ENCODE results near the gene CORIN.
"Not testable (repeated sequence)": the region's sequence is repeated elsewhere in the genome, so short reads cannot be mapped to it uniquely, and the experiment has no call there.

The CORIN gene

DNA sequence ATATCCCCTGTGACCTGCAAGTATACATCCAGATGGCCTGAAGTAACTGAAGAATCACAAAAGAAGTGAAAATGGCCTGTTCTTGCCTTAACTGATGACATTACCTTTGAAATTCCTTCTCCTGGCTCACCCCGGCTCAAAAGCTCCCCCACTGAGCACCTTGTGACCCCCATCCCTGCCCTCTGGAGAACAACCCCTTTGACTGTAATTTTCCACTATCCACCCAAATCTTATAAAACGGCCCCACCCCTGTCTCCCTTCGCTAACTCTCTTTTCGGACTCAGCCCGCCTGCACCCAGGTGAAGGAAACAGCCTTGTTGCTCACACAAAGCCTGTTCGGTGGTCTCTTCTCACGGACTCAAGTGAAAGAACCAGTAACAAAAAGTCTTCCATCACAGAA is 69.9 kb downstream of the CORIN start:
- not testable (repeated sequence) for DNase-seq

DNA sequence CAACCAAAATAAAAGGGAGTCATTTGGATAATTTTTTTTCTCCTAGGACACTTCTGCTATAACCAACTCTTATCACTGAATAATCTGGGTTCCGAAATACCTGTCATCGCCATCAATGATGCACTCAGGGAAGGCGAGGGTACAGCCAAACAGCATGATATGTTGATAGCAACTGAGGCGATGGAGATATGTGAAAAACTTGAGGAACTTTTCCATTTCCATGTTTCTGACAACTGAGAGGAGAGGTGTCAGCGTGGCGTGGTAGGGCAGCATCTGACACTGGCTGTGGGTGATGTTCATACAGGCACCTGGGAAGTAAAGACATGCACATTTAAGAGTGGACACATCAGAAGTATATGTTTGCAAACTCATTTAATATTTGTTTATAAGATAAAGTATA is 74.6 kb downstream of the CORIN start:
- DNase-seq: no peak

DNA sequence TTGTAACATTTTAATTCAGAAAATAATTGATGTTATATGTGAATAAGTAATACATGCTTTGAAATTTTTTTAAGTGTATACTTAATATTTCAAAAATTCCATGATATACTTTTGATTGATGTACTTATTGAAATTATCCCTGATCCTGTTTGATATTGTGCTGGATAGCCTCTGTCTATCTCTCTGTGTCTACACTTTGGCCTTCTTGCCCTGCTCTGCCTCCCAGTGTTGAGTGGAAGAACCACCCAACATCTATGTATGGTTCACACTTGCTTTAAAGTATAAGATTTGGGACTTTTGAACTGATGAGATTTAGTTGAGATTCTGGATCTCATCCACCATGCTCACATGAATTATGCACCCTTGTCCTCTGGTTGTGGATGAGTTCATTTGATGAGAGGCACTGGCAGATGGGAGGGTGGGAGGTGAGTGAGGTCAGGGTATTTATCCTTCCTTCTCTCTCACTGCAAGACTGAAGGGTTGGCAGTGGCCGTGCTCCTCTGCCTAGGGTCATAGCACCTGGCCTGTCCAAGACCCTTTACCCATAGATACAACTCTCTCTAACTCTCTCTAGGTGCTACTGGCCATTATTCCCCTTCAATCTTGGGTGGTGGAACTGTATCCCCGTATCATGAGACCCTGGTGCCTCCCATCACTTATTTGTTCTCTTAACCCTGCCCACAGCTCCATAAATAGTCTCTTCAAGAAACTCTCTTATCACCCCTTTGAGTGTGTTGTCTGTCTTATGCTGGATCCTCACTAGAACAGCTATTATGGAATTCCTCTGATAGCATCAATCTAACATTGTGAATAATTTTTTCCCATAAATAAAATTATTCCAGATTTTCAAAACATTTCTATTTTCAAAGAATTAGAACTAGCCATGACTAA is 75.2 kb downstream of the CORIN start:
- no peak for DNase-seq

DNA sequence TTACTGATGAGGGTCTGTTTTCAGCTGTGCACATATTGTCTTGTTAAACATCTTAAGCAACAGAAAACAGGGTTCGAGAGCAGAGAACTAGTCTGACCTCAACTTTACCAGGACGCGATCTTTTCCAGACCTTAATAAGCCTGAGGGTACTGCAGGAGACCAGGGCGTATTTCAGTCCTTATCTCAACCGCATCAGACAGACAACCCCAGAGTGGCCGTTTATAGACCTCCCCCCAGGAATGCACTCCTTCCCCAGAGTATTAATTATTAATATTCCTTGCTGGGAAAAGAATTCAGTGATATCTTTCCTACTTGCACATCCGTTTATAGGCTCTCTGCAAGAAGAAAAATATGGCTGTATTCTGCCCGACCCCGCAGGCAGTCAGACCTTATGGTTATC is 84.6 kb downstream of the CORIN start:
- not testable (repeated sequence) for DNase-seq

DNA sequence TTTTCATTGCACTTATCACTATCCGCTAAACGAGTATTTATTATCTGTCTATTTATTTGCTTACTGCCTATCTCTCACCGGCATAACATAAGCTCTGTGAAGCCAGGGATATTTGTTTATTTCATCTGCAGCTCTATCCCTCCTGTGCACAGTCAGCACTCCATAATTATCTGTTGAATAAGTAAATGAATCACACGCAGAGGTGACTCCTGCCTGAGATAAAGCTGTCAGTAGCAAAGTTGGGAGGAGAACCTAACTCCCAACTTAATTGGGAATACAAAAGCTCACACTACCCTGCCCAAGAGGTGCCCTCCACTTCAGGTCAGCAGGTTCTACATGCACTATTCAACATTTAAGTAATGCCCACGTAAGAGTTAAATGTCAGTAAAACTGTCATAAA is 85.7 kb downstream of the CORIN start:
- DNase-seq: no peak

DNA sequence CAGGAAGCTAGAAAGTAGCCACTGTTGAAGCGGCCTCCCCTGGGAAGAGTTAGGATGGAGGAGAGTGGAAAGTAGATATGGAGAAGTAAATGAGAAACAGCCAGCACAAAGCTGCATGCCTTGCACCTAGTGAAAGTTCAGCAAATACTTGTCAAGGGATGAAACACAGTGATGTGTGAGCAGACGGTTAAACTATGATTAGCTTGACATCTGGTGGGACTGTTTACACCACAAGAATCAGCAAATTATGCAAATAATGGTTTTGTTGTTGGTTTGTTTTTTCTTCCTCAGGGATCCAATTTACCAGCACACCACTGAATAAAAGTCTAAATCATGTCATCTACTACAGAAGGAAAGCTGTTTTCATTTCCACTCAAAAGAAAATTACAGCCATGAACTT is 87.1 kb downstream of the CORIN start:
- DNase-seq: no peak

DNA sequence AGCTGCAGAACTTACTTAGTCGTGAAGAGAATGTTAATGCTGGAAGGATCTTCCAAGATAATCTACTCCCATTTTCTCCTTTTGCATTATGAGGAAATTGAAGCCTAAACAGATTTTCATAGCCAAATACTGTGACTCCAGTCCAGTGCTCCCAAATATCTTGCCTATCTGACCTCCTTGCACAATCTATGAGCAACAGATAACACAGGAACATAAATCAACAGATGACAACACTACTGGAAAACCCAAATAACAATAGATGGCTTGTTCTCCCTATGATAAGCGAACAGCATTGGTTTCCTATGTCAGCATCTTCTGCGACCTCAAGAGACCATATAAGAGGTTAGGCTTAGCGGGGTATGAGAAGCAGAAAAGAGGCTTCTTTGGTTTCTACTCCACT is 88.0 kb downstream of the CORIN start:
- DNase-seq: no peak

DNA sequence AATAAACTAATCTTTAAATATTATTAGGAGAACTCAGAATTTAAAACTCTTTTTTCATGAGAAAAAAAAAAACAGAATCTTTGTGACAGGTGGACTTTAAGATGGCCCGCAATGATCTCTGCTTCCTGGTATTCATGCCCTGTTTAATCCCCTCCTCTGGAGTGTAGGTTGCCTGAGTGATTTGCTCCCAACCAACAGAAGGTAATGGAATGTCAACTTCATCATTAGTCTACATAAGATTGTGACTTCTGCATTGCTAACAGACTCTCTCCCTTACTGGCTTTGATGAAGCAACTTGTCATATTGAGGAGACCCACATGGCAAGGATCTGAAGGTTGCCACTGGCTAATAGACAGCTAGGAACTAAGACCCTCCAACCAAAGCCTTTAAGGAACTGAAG is 88.8 kb downstream of the CORIN start:
- no peak for DNase-seq

DNA sequence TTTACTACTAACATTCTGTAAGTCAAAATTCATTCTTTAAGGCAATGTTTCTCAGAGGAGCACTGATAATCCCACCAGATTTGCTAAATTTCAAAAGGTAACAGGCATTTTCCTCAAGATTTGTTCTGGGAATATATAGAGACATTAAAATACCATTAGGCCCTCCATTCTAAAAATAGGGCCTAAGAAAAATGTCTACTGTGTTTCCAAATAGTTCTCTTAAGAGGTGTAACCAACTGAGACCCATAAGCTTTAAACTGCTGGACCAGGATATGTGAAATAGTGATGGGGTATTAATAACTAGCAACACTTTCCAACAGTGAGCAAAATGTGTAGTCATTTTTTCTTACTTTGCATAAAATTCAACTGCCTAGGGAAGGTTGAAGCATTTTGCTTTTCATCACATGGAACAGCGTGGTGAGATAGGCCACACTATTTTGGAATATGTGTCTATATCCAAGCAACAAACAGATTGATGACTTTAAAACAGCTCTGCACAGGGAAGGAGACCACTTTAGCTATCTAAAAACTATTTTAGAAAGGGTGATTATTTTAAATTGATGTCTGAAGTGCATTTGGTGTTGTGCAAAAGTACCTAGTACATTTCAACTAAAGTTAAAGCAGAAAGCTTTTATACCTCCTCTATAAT is 89.9 kb downstream of the CORIN start:
- no peak for DNase-seq

DNA sequence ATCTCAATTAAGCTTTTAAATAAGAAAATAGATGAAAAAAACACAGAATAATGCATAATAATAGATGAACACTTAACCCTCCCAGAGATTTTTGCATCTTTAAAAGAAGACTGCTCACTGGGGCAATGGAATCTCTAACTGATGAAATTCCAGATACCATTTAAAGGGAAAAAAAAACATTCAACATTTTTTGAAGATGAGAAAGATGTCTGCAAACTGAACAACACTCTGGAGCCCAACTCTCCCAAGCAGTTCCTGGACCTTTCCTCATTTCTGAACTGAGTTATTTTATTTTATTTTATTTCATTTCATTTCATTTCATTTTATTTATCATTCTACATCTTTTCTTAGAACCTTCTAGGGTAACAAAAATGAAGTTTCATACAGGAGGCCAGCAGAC is 90.7 kb downstream of the CORIN start:
- DNase-seq: no peak

DNA sequence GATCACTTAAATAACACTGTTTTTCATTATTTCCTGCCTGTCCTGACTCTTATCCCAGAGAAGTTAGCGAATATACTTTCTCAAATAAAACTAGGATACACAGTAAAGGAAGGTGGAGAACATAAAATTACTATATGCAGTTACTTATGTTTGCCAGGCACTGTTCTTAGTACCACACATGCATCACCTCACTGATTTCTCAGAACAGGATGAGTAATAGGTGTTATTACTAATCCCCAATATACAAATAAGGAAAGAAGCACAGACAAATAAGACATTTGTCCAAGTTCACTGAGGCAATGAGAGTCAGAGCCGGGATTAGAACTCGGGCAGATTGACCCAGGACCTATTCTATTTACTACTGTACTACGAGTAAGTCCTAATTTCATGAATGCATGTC is 91.7 kb downstream of the CORIN start:
- DNase-seq: no peak

DNA sequence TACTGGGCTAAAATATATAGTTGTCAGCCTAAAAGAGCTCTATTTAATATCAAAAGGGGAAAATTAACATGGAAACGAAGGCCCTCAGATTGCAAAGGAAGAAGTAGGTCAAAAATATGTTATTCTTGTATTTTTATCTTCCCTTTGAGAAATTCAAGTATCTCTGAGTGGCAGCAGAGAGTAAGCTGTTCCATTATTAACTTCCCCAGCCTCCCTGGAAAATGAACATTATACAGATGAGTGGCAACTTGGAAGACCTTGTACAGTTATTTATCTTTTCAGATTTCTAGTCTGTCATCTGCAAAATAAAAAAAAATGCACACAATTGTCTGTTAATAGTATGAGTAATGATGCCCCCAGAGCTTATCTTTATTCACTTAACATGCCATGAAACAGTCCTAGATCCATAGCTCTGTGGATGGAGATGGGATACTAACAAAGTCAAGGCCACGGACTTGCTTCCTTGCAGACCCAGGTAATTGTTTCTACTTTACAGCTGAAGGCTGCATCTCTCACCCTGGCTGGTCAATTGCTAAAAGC is 93.0 kb downstream of the CORIN start:
- no peak for DNase-seq

DNA sequence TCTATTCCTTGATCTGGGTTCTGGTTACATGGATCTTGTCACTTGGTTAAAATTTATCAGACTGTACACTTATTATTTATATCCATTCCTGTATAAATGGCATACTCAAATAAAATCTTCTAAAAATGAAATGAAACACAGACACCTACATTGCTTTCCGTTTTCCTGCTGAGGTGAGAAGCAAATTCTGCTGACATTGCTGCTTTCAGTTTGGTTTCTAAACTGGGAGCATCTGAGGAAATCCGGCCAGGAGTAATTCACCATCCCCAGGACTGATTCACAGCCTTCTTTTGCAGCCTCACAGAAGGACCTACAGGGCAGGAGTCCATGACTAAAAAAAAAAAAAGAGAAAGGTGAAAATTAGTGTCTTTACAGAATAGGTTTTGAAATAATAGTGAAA is 93.6 kb downstream of the CORIN start:
- no peak for DNase-seq

DNA sequence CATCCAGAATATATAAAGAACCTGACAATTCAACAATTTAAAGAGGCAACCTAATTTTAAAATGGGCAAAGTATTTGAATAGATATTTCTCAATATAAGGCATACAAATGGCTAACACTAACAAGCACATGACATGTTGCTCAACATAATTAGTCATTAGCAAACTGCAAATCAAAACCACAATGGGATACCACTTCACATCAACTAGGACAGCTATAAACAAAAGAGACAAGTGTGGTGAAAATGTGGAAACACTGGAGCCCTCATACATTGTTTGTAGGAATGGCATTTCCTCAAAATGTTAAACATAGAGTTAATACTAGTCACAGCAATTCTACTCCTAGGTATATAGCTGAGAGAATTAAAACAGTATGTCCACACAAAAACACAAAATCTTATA is 96.7 kb downstream of the CORIN start:
- DNase-seq: no peak

DNA sequence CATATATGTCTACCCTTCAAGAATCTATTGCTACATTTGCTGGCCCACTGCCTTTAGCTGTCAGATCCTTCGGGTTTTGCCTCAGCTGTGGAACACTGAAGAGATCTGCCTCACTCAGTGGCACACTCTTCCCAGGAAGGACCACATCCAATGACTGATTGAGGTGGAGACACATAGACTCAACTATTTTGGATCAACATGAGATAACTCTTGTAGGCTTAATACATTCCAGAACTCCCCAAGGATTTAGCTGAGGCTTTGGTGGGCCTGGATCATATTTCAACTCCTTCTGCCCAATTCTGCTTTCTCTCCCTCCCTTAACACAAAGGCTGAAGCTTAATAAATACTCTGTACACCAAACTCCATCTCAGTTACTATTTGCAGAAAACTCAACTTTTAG is 100.5 kb downstream of the CORIN start:
- DNase-seq: no peak

DNA sequence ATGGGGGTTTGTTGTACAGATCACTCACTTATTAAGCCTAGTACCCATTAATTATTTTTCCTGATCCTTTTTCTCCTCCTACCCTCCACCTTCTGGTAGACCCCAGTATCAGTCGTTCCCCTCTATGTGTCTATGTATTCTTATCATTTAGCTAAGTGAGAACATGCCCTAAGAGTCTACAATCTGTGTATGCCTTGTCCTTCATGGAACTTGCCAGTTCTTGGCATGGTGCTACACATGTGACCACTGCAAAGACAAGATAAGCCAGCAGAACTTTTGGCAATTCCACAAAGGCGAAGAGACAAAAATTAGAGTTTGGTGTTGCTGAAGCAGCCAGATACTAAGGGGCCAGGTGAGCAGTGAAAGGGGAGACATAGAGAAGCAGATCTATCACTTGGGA is 101.3 kb downstream of the CORIN start:
- DNase-seq: no peak

DNA sequence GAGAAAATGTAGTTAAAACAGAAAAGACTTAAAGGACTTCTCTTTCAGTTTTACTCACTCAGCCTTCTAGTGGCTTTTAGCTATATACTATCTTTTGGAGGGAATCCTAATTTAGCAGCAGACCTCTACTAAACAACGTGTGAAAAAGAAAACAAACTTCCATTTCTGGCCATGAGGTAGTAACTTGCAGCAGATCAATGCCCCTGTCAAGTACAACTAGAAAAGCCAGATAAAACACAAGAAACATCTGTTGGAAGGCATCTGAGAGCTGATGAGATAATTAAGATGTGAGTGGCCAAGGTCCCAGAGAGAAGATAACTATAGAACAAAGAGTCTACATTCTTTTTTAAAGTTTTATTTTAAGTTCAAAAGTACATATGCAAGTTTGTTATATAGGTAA is 101.7 kb downstream of the CORIN start:
- DNase-seq: no peak

DNA sequence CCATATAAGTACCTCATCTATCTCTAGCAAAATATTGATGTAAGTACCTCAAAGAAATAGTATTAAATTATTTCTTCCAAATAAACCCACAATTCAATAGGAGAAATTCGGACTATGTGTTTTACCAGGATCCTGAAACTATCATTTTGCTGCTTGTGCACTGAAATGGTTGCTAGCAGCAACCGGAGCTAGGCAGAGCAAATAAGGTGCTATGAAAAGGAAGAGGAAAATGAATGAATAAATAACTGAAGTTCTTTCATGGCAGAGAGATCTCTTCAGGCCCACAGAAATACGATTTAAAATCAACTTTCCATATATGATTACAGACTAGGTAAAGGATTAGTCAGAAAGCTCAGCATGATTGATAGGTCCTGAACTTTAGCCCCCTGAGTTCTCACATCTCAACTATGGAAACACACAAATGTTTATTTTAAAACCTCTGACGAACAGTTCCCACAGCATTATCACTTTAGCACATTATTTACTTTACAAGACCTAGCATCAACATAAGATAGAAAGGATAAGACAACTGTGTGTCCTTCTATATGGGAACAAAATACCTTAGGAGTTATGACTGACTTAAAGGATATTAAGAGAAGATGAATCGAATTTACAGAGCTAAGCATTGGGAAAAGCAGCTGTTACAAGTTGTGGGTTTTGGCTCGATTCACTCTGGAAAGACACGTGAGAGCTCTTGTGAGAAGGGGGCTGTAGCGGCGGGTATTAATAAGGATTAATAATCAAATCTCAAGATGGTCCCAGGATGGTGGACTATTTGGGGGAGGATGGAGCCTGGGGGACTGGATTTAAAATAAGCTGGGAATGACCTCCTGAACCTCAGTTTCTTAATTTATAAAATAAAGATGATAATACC is 104.3 kb downstream of the CORIN start:
- no peak for DNase-seq

DNA sequence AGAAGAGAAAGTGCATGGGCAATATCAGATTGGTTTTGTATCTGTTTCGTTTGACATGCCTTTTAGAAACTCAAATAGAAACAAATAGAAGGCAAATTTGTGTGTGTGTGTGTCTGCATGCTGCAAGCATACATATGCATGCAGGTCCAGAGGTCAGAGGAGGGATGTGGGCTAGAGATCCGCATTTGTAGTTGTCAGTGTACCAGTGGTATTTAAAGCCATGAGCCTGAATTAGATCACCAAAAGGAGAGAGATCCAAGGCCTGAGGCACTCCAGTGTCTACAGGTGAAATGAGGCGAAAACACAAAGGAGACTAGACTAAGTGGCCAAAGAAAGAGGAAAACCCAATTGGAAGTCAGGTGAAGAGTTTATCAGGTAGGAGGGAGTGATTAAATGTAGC is 106.7 kb downstream of the CORIN start:
- DNase-seq: no peak

DNA sequence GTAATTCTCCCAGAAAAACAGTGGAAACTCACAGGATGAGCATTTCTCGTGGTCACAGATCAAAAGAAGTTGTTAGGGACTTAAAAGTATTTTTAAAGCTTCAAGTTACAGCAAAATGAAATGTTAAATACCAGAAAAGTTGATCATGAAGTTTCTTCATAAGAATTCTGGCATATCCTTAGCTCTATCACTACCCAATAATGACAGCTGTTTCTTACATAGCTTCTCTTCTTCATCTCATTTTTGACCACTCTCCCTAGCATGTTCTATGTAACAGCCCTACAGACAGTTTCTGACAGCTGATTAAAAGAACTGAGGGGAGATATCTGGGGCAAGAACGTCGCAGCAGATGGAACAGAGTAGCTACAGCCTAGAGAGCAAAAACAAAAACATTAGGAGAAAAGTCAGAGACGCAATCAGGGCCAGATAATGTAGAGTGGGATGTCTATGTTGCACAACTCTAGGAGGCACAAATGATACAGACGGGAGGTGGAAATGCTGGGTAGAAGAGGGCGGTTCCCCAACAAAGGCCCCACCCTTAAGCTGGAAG is 108.7 kb downstream of the CORIN start:
- DNase-seq: no peak

DNA sequence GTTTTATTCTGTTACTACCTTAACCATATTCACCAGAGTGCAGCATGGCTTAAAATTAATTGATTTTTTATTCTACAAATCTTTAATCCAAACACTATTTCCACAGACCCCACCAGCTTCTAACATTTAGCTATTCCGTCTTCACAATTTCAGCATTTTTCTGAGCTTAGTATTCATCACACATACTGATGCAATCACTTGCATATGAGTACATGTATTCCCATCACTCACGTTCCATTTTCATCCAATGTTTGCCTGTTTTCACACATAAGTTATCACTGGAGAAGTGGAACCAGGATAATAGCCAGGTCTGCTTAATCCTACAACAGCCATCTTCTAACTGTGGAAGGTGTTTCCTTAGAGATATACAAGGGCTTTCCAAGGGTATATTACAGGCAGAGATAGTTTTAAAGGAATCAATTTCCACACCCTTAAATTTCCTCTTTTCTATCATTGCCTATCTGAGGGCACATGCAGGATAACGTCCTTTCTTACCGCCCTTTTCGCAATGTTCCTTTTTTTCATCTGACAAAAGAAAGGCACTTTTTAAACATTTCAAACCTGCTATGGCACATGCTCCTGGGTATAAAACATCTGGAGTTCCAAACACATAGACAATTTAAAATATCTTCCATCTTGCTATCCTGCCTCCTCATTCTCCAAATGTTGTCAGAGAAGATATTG is 115.8 kb downstream of the CORIN start:
- no peak for DNase-seq

DNA sequence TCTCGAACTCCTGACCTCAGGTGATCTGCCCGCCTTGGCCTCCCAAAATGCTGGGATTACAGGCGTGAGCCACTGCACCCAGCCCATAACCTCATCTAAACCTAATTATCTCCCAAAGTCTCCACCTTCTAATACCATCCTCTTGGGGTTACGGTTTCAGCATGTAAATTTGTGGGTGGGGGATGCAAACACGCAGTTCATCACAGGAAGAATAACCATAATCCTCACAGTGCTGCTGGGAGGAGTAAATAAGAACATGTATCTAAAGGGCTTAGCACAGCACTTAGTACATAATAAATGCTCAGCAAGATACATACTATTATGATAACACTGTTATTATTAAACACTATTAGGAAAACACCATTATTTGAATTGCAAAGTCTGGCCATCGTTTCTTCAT is 116.4 kb downstream of the CORIN start:
- DNase-seq: no peak

Measured in activated effector memory CD4-positive, alpha-beta T cell treated with anti-CD3 and anti-CD28 coated beads, Interleukin-2, amount 50 U/mL, for 16 hours (primary cell).